HG03354 (cell line): ENCODE results near the gene VSTM1.
A peak's percentile ranks its signal among the peaks of the same experiment; 100 is the strongest.
"Not testable (repeated sequence)": the region's sequence is repeated elsewhere in the genome, so short reads cannot be mapped to it uniquely, and the experiment has no call there.

Source experiments
- ATAC-seq: cut with Tn5 transposase; IDR thresholded peaks from one replicate; pipeline ENCODE4 v1.9.1; 2021; ENCODE audit warnings: mild to moderate bottlenecking; ENCODE audit not compliant: unreplicated experiment, poor library complexity, severe bottlenecking

VSTM1 gene

GRCh38 chr19:54063350-54064116, at the start of gene VSTM1:
VSTM1 (minus strand) TSS chr19:54063897; CDS start chr19:54063777, 120 bp downstream.
- ATAC-seq, result no peak

- ATAC-seq, result no peak
These were observed 46.0 kb upstream of the VSTM1 start for GRCh38 chr19:54109651-54110050.

DNA sequence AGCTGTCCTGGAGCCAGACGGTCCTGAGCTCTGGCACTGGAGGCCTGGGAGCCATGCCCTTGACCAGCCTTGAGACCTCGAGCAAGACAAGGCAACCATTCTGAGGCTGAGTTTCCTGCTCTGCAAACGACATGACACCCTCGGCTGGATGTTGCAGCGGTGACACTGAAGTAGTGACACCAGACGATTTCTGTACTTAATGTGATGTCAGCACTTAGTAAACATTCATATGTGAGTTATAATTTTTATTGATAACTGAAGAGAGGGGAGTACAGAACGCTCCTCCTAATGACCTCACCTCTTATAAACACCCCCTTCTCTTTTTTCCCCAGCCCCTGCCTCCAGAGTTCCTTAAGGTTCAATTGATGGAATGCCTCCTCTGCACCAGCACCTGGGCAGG, 44.8 kb upstream of the VSTM1 start:
- ATAC-seq, result no peak

GRCh38 chr19:54107876-54108490, 44.3 kb upstream of the VSTM1 start:
- ATAC-seq, result no peak

GRCh38 chr19:54106716-54107115, 43.0 kb upstream of the VSTM1 start:
- no peak for ATAC-seq

GRCh38 chr19:54105796-54106195, 42.1 kb upstream of the VSTM1 start:
- ATAC-seq, result no peak

GRCh38 chr19:54104998-54105715, 41.5 kb upstream of the VSTM1 start:
- no peak for ATAC-seq

- ATAC-seq, result peak; percentile 94
These were observed 38.9 kb upstream of the VSTM1 start, which contains the start of gene NDUFA3 for GRCh38 chr19:54102421-54103169. NDUFA3 (plus strand) TSS chr19:54102855; CDS start chr19:54102879, 24 bp downstream.

GRCh38 chr19:54100561-54100960, 36.9 kb upstream of the VSTM1 start, which contains the start of gene OSCAR:
OSCAR (minus strand) TSS chr19:54100803; CDS start chr19:54100792, 11 bp downstream.
- no peak for ATAC-seq

DNA sequence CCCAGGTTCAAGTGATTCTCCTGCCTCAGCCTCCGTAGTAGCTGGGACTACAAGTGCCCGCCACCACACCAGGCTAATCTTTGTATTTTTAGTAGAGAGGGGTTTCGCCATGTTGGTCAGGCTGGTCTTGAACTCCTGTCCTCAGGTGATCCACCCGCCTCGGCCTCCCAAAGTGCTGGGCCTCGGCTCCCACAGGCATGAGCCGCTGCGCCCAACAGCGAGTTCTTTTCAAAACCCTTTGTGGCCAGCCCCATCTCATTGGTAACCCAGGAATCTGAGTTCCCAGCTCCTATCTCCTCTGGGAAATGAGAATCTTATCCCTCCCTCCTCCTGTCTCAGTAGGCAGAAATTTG, 36.2 kb upstream of the VSTM1 start:
- not testable (repeated sequence) for ATAC-seq

DNA sequence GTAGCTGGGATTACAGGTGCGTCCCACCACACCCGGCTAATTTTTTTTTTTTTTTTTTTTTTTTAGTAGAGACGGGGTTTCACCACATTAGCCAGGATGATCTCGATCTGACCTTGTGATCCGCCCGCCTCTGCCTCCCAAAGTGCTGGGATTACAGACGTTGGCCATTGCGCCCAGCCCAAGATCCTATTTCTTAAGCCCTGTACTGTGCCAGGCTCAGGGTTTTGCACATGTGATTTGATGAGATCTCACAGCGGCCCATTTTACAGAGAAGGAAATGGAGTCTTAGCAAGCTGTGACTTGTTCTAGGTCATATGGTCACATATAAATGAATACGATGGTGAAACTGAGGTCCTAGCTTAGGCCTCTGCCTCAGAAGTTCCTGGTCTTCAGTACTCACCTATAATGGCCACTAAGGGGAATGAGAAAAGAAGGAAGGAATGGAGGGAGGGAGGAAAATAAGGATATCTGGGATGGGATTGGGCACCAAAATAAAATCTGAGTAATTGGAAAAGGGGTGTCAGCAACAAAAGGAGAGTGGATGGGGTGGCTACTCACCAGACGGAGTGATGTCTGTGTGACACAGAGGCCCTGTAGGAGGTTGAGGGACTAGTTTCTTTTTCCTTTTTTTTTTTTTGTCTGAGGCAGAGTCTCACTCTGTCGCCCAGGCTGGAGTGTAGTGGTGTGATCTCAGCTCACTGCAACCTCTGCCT, 35.6 kb upstream of the VSTM1 start:
- ATAC-seq, result no peak

- no peak for ATAC-seq
These were observed 33.0 kb upstream of the VSTM1 start for GRCh38 chr19:54096617-54097106.

- not testable (repeated sequence) for ATAC-seq
These were observed 32.3 kb upstream of the VSTM1 start for GRCh38 chr19:54095859-54096616.

- no peak for ATAC-seq
These were observed 31.6 kb upstream of the VSTM1 start for GRCh38 chr19:54095136-54095858.

GRCh38 chr19:54094426-54095000, 30.8 kb upstream of the VSTM1 start:
- no peak for ATAC-seq

DNA sequence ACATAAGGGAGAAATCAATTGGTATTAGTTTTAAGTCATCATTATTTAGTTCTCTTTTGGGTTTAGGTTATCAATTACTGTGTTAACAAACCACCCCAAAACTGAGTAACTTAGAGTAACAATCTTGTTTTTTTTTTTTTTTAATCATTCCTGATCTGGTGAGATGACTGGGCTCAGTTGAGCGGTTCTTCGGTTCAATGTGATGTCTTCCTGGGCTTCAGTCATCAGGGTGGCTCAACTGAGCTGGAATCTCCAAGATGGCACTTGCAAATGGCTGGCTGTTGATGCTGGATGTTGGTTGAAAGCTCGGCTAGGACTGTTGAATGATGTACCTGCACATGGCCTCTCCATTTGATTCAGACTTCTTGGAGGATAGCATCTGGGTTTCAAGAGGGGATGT, 20.7 kb upstream of the VSTM1 start:
- no peak for ATAC-seq

GRCh38 chr19:54081032-54081431, 17.3 kb upstream of the VSTM1 start, which contains the start of gene TARM1:
TARM1 (minus strand) TSS chr19:54081365; CDS start chr19:54081340, 25 bp downstream.
- ATAC-seq, result no peak
